Hepatocyte (in vitro differentiated cells): ENCODE data around the gene TSPAN9. TPM values are rescaled to one million over a fixed set of nuclear protein-coding genes. Genes with fewer than 3 reads are reported as not detected.
"Not testable (repeated sequence)": the region's sequence is repeated elsewhere in the genome, so short reads cannot be mapped to it uniquely, and the experiment has no call there.

Source experiments
- DNase-seq: peaks from one replicate; pipeline ENCODE4 v3.0.0-alpha.2; 2016; ENCODE audit warnings: low spot score
- H2AFZ ChIP-seq: fragments of 200-600 bp; sonication (generic); 2 replicates; pipeline ENCODE4 v1.6.0; 2016; ENCODE audit warnings: antibody characterized with exemption, mild to moderate bottlenecking
- H3K27ac ChIP-seq: fragments of 200-600 bp; sonication (generic); 2 replicates; pipeline ENCODE4 v1.5.1; 2016; ENCODE audit warnings: mild to moderate bottlenecking
- H3K27me3 ChIP-seq: fragments of 200-600 bp; sonication (generic); 2 replicates; pipeline ENCODE4 v1.6.1; 2016
- H3K36me3 ChIP-seq: fragments of 200-600 bp; sonication (generic); replicated peaks from 2 replicates; pipeline ENCODE4 v1.5.1; 2016; ENCODE audit warnings: low read depth; ENCODE audit not compliant: insufficient read depth
- H3K4me1 ChIP-seq: fragments of 200-600 bp; sonication (generic); 2 replicates; pipeline ENCODE4 v1.5.1; 2016; ENCODE audit warnings: mild to moderate bottlenecking, moderate library complexity; ENCODE audit not compliant: insufficient read depth
- H3K4me2 ChIP-seq: fragments of 200-600 bp; sonication (generic); 2 replicates; pipeline ENCODE4 v1.6.0; 2016
- H3K4me3 ChIP-seq: fragments of 200-600 bp; sonication (generic); 2 replicates; pipeline ENCODE4 v1.5.1; 2016; ENCODE audit warnings: mild to moderate bottlenecking
- H3K79me2 ChIP-seq: fragments of 200-600 bp; sonication (generic); 2 replicates; pipeline ENCODE4 v1.6.0; 2017; ENCODE audit warnings: mild to moderate bottlenecking
- H3K9me2 ChIP-seq: fragments of 200-600 bp; sonication (generic); replicated peaks from 2 replicates; pipeline ENCODE4 v1.6.0; 2017; ENCODE audit warnings: mild to moderate bottlenecking; ENCODE audit not compliant: insufficient read depth
- H3K9me3 ChIP-seq: fragments of 200-600 bp; sonication (generic); 2 replicates; pipeline ENCODE4 v1.5.1; 2016; ENCODE audit warnings: low read depth, mild to moderate bottlenecking
- H4K20me1 ChIP-seq: fragments of 200-600 bp; sonication (generic); 2 replicates; pipeline ENCODE4 v1.6.0; 2016; ENCODE audit warnings: mild to moderate bottlenecking; ENCODE audit not compliant: insufficient read depth, poor library complexity, severe bottlenecking
- EZH2 ChIP-seq: fragments of 200-600 bp; sonication (generic); IDR thresholded peaks from 2 replicates; pipeline ENCODE4 v1.6.1; 2016; ENCODE audit warnings: antibody characterized with exemption, mild to moderate bottlenecking, borderline replicate concordance
- EZH2phosphoT487 ChIP-seq: fragments of 200-600 bp; sonication (generic); IDR thresholded peaks from one replicate; pipeline ENCODE4 v1.6.1; 2018; ENCODE audit warnings: antibody characterized with exemption, mild to moderate bottlenecking, low read depth, moderate library complexity; ENCODE audit not compliant: unreplicated experiment, severe bottlenecking
- WGBS: methylation state at CpG from one replicate; pipeline ENCODE4 v1.1.6; 2016; ENCODE audit warnings: low lambda C conversion rate; ENCODE audit errors: missing lambda C conversion rate; 5-methylcytosine and 5-hydroxymethylcytosine counted together
- polyA plus RNA-seq: library from polyadenylated mRNA; unstranded; fragments of >200 nt; fragmentation: Nextera tagmentation; extraction: Ambion mirVana; gene quantifications from 2 replicates; pipeline ENCODE4 v1.2.1, GENCODE V29; 2016
- total RNA-seq: library from RNA; depleted of rRNA; stranded (reverse); fragments of >200 nt; gene quantifications from 2 replicates; pipeline ENCODE4 v1.2.3, GENCODE V29; 2014
- TF ChIP-seq, protein P1 (sequence below): fragments of 200-600 bp; sonication (generic); IDR thresholded peaks from 2 replicates; pipeline ENCODE4 v1.5.1; 2016; ENCODE audit warnings: antibody characterized with exemption, mild to moderate bottlenecking; ENCODE audit not compliant: poor library complexity

TSPAN9 gene
- total and polyA plus RNA-seq, 2 experiments from 2014 or later = 16.6 to 38.6 TPM

DNA sequence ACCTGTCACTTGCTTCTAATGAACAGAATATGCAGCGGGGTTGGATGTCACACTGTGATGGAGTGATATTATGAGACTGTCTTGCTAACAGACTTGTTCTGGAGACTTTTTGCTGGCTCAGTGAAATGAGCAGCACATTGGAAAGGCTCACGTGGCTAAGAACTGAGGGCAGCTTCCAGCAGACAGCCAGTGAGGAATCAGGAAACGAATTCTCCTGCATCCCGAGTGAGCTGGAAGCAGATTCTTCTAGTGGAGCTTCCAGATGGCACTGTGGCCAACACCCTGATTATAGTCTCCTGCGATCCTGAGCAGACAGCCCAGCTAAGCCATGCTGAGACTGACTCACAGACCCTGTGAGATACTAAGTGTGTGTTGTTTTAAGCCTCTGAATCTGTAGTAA lies 16.1 kb upstream of the TSPAN9 start:
- Histone ChIP-seq H3K4me2 (no peak overlapping the region), H3K9me3 (no peaks in the 10 kb centered on the region), H2AFZ (no peak overlapping the region), H4K20me1 (no peaks in the 10 kb centered on the region), H3K27me3 (no peaks in the 10 kb centered on the region), H3K79me2 (no peaks in the 10 kb centered on the region), H3K36me3 (no peaks in the 10 kb centered on the region), H3K27ac (no peak overlapping the region), H3K9me2 (no peaks in the 10 kb centered on the region), H3K4me1 (peaks cover 2% of the 10 kb centered on the region), H3K4me3 (no peak overlapping the region)
- TF ChIP-seq EZH2phosphoT487 (no peak), EZH2 (no peak)
- TF ChIP-seq, protein P1, sequence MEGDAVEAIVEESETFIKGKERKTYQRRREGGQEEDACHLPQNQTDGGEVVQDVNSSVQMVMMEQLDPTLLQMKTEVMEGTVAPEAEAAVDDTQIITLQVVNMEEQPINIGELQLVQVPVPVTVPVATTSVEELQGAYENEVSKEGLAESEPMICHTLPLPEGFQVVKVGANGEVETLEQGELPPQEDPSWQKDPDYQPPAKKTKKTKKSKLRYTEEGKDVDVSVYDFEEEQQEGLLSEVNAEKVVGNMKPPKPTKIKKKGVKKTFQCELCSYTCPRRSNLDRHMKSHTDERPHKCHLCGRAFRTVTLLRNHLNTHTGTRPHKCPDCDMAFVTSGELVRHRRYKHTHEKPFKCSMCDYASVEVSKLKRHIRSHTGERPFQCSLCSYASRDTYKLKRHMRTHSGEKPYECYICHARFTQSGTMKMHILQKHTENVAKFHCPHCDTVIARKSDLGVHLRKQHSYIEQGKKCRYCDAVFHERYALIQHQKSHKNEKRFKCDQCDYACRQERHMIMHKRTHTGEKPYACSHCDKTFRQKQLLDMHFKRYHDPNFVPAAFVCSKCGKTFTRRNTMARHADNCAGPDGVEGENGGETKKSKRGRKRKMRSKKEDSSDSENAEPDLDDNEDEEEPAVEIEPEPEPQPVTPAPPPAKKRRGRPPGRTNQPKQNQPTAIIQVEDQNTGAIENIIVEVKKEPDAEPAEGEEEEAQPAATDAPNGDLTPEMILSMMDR = no peak
- WGBS = 61% methylated on average over 5 of the region's 5 CpGs
- DNase-seq = peak; percentile 59

GRCh38 chr12:3061501-3062215 lies 15.5 kb upstream of the TSPAN9 start:
- no peaks in the 10 kb centered on the region for H3K9me2 ChIP-seq
- H3K4me3 ChIP-seq = no peak overlapping the region
- no peak overlapping the region for H3K27ac ChIP-seq
- no peak for DNase-seq
- H3K4me1 ChIP-seq = no peaks in the 10 kb centered on the region
- H3K27me3 ChIP-seq = no peaks in the 10 kb centered on the region
- 78% methylated on average over 3 of the region's 3 CpGs for WGBS
- H3K79me2 ChIP-seq = no peaks in the 10 kb centered on the region
- TF ChIP-seq EZH2phosphoT487 = no peak
- TF ChIP-seq EZH2 = no peak
- TF ChIP-seq, protein P1 = no peak
- H3K36me3 ChIP-seq = no peaks in the 10 kb centered on the region
- no peak overlapping the region for H2AFZ ChIP-seq
- H3K4me2 ChIP-seq = no peak overlapping the region
- H4K20me1 ChIP-seq = no peaks in the 10 kb centered on the region
- H3K9me3 ChIP-seq = no peaks in the 10 kb centered on the region

DNA sequence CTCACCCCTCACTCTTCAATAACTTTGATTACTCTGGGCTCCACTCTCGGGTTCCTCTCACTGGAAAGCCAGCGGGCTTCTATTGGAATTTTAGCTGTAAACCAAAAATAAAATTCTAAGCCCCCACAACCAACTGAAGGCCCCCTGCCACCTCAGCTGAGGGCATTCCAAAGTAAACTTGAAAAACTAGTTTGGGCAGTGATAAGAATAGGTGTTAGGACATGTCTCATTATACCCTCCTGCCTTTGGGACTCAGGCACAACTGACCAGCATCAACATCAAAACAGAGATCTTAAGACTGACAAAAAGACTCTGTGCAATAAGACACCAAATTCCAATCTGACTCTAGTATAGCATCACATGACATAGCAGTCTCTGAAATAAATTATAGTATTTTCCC lies 11.9 kb upstream of the TSPAN9 start:
- Histone ChIP-seq H3K4me1 (peaks cover 8% of the 10 kb centered on the region), H3K79me2 (no peaks in the 10 kb centered on the region), H3K9me3 (no peaks in the 10 kb centered on the region), H4K20me1 (no peaks in the 10 kb centered on the region), H3K4me2 (no peak overlapping the region), H3K4me3 (no peak overlapping the region), H3K27ac (no peak overlapping the region), H3K9me2 (no peaks in the 10 kb centered on the region), H2AFZ (no peak overlapping the region), H3K36me3 (no peaks in the 10 kb centered on the region), H3K27me3 (no peaks in the 10 kb centered on the region)
- DNase-seq = no peak
- 61% methylated on average over 2 of the region's 2 CpGs for WGBS
- no peak for TF ChIP-seq EZH2

GRCh38 chr12:3065846-3066245 lies 11.3 kb upstream of the TSPAN9 start:
- not testable (repeated sequence) for H3K4me3 ChIP-seq, H3K79me2 ChIP-seq, H3K4me2 ChIP-seq, H3K9me2 ChIP-seq, H2AFZ ChIP-seq, H3K36me3 ChIP-seq, H3K27me3 ChIP-seq, DNase-seq, H3K9me3 ChIP-seq, H3K4me1 ChIP-seq, H3K27ac ChIP-seq, H4K20me1 ChIP-seq
- WGBS = 66% methylated on average over 3 of the region's 3 CpGs
